ENCODE results near the gene RASA3. TPM values are rescaled to one million over a fixed set of nuclear protein-coding genes. Genes with fewer than 3 reads are reported as not detected.

The RASA3 gene
- total and polyA plus RNA-seq, 5 donors from 2014 or later, result 93.8 to 265 (median 99.6) TPM

DNA sequence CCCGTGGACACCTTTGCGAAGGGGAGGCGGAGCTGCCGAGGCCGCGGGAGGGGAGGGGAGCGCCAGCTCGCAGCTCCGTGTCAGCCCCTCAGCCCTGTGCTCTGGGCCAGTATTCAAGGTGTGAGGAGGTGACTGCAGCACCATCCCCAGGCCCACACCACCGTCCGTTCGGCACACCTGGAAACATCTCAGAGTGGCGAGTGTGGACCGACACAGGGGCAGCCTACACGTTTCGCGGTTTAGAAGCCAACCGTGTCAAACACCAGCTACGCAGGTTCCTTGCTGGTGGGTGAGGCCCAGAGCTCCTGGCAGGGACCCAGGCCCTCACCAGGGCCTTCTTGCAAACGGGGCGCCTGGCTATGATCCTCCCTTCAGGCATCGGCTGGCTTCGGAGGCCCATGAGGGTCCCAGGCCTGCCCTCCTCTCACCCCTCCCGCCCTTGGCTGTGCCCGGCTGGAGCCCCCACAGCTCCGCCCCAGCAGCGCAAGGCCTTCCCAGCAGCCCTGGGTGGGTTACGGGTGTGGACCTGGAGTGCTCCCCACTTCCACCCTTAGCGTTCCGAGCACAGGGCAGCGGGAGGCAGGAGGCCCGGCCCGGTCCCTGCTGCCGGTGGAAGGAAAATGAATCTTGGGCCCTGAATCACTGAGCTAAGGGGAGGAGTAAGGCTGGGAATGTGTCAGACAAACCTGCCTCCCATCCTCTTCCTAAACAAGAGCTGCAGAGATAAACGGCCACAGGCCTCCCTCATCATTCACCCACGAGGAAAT, 159.8 kb downstream of the RASA3 start:
- Mint-ChIP-seq H3K27ac (no peak overlapping the region), H3K4me1 (peaks cover 0 to 4% (median 1%) of the 10 kb centered on the region in 4 donors), H3K36me3 (peaks cover 5% of the 10 kb centered on the region), H3K4me3 (peak overlapping the region in 3 of 4 donors; percentile 32 to 63 (median 48)), H3K9me3 (peaks cover 0 to 5% (median 0%) of the 10 kb centered on the region in 7 donors), H3K27me3 (no peaks in the 10 kb centered on the region)
- Histone ChIP-seq H3K27ac (ENCODE audit: insufficient read depth, low read length, poor library complexity, severe bottlenecking) (no peak overlapping the region), H3K4me3 (ENCODE audit: low read depth, low read length) (no peak overlapping the region), H3K9me3 (ENCODE audit: control insufficient read depth in 2 of 2, low read length in 2 of 2) (no peaks in the 10 kb centered on the region), H3K27me3 (ENCODE audit: control insufficient read depth, insufficient read depth, low read length) (no peaks in the 10 kb centered on the region), H3K4me1 (ENCODE audit: control insufficient read depth, insufficient read depth, low read length, poor library complexity, severe bottlenecking) (no peaks in the 10 kb centered on the region), H3K36me3 (ENCODE audit: control insufficient read depth, insufficient read depth, low read length) (peaks cover 33% of the 10 kb centered on the region)
- DNase-seq, result no peak
- no peak for ATAC-seq (ENCODE audit: low read depth in 2 of 2)

DNA sequence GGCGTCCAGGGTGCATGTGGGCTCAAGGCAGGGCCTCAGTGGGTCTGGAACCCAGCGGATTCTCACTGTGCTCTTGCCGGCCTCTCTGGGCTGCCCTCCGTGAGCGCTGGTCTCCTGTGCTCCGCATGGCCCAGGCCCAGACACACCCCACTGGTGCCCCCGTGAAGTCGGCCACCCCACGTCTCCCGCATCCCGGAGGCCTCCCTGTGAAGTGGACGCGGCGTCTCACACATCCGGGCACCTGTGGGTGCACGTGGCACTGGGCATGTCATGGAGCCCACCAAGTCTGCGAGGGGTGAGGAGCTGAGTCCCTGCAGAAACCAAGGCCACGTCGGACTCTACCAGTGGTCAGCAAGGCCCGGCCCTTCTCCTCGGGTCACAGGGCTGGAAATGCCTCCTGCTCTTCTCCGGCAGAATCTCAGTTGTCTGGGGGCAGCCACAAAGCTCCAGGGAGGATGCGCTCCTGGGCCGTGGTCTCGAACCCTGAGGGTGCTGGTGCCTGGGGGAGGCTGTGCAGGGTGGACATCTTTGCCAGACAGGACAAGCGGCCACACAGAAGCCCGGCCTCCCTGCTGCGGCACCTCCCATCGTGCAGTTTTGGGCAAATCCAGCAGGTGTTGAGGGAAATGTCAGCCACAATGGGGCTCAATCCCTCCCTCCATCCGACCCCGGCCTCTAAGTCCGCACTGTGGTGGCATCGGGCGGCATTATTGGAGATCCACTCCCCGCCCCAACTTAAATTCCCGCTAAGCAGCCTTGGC, 160.8 kb downstream of the RASA3 start:
- no peaks in the 10 kb centered on the region for H3K9me3 ChIP-seq (ENCODE audit: control insufficient read depth in 2 of 2, low read length in 2 of 2)
- Mint-ChIP-seq H3K9me3 (peaks cover 0 to 3% (median 0%) of the 10 kb centered on the region in 7 donors), H3K4me1 (peaks cover 0 to 4% (median 1%) of the 10 kb centered on the region in 4 donors), H3K27ac (no peak overlapping the region), H3K4me3 (peak overlapping the region in 1 of 4 donors; percentile 48), H3K27me3 (no peaks in the 10 kb centered on the region), H3K36me3 (peaks cover 4% of the 10 kb centered on the region)
- H3K27me3 ChIP-seq (ENCODE audit: control insufficient read depth, insufficient read depth, low read length), result no peaks in the 10 kb centered on the region
- DNase-seq, result no peak
- H3K27ac ChIP-seq (ENCODE audit: insufficient read depth, low read length, poor library complexity, severe bottlenecking), result no peak overlapping the region
- H3K4me1 ChIP-seq (ENCODE audit: control insufficient read depth, insufficient read depth, low read length, poor library complexity, severe bottlenecking), result no peaks in the 10 kb centered on the region
- peaks cover 23% of the 10 kb centered on the region for H3K36me3 ChIP-seq (ENCODE audit: control insufficient read depth, insufficient read depth, low read length)
- ATAC-seq (ENCODE audit: low read depth in 2 of 2), result no peak
- no peak overlapping the region for H3K4me3 ChIP-seq (ENCODE audit: low read depth, low read length)

DNA sequence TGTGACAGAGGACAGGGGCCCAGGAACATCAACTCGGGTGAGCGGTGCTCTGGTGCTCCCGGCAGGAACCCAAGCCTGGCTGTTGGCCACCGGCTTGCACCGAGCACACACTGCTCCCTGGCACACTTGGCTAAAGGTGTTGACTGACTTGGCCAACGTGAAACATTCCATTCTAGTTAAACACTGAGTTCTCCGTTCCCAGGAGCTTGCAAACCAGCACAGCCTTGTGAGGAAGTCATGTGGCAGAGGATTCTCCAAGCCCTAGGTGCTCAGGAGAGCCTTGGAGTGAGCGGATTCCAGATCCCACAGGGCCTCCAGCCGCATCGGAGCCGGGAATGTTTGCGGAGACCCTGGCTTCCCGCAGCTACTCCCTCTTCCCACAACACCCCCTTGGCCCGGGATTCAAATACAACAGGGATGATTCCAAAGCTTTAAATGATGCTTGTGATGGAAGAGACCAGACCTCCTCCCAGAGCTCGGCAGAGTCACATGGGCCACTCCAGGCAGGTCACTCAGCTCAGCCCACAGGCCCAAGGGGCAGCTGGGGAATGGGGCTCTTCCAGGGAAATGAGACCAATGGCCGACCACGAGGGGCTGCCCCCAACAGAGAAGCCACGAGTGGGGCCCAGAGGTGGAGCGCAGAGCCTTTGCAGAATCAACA, 161.5 kb downstream of the RASA3 start:
- Mint-ChIP-seq H3K27ac (peak overlapping the region in 1 of 3 donors; percentile 9), H3K27me3 (no peaks in the 10 kb centered on the region), H3K9me3 (peaks cover 0 to 3% (median 0%) of the 10 kb centered on the region in 7 donors), H3K4me3 (peak overlapping the region in 2 of 4 donors; percentile 29 to 50), H3K36me3 (peaks cover 4% of the 10 kb centered on the region), H3K4me1 (peaks cover 0 to 4% (median 1%) of the 10 kb centered on the region in 4 donors)
- no peak for ATAC-seq (ENCODE audit: low read depth in 2 of 2)
- Histone ChIP-seq H3K27me3 (ENCODE audit: control insufficient read depth, insufficient read depth, low read length) (no peaks in the 10 kb centered on the region), H3K4me1 (ENCODE audit: control insufficient read depth, insufficient read depth, low read length, poor library complexity, severe bottlenecking) (no peaks in the 10 kb centered on the region), H3K27ac (ENCODE audit: insufficient read depth, low read length, poor library complexity, severe bottlenecking) (no peak overlapping the region), H3K36me3 (ENCODE audit: control insufficient read depth, insufficient read depth, low read length) (peaks cover 20% of the 10 kb centered on the region), H3K9me3 (ENCODE audit: control insufficient read depth in 2 of 2, low read length in 2 of 2) (no peaks in the 10 kb centered on the region), H3K4me3 (ENCODE audit: low read depth, low read length) (no peak overlapping the region)
- DNase-seq, result no peak

DNA sequence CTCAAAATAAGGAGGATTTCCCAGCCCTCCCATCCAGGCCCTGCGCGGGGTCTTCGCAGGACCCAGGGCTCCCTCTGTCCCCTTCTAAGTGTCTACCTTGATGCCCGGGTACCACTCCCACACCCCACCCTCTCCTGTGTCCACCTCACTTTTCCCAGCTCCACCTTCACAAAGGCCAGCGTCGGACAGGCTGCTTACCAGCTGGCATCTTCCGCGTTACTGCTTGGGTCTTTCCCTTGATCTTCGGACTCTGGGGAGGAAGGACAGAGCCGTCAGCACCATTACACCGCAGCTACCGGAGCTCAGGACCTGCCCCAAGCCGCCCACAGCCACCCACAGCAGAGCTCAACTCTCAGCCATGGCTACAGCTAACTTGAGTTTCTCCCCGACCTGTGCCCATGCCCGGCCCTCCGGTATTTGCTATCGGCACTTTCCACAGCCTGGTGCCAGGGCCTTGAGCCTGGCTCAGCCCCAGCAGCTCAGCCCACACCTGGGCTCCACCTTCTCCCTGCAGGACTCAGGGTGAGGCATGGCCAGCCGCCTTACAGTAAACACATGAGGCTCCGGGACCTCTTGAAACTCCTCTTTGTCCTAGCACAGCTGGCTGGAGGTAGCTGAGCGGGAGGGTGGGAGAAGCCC, 162.3 kb downstream of the RASA3 start:
- no peak overlapping the region for H3K27ac ChIP-seq (ENCODE audit: insufficient read depth, low read length, poor library complexity, severe bottlenecking)
- peaks cover 4% of the 10 kb centered on the region for H3K36me3 Mint-ChIP-seq
- H3K4me1 ChIP-seq (ENCODE audit: control insufficient read depth, insufficient read depth, low read length, poor library complexity, severe bottlenecking), result no peaks in the 10 kb centered on the region
- H3K9me3 Mint-ChIP-seq, result peaks cover 0 to 3% (median 0%) of the 10 kb centered on the region in 7 donors
- peaks cover 0 to 3% (median 1%) of the 10 kb centered on the region in 4 donors for H3K4me1 Mint-ChIP-seq
- H3K36me3 ChIP-seq (ENCODE audit: control insufficient read depth, insufficient read depth, low read length), result peaks cover 13% of the 10 kb centered on the region
- H3K4me3 Mint-ChIP-seq, result no peak overlapping the region
- no peak overlapping the region for H3K27ac Mint-ChIP-seq
- no peaks in the 10 kb centered on the region for H3K9me3 ChIP-seq (ENCODE audit: control insufficient read depth in 2 of 2, low read length in 2 of 2)
- no peak overlapping the region for H3K4me3 ChIP-seq (ENCODE audit: low read depth, low read length)
- ATAC-seq (ENCODE audit: low read depth in 2 of 2) (no peak), DNase-seq (no peak)
- no peaks in the 10 kb centered on the region for H3K27me3 Mint-ChIP-seq
- H3K27me3 ChIP-seq (ENCODE audit: control insufficient read depth, insufficient read depth, low read length), result no peaks in the 10 kb centered on the region

DNA sequence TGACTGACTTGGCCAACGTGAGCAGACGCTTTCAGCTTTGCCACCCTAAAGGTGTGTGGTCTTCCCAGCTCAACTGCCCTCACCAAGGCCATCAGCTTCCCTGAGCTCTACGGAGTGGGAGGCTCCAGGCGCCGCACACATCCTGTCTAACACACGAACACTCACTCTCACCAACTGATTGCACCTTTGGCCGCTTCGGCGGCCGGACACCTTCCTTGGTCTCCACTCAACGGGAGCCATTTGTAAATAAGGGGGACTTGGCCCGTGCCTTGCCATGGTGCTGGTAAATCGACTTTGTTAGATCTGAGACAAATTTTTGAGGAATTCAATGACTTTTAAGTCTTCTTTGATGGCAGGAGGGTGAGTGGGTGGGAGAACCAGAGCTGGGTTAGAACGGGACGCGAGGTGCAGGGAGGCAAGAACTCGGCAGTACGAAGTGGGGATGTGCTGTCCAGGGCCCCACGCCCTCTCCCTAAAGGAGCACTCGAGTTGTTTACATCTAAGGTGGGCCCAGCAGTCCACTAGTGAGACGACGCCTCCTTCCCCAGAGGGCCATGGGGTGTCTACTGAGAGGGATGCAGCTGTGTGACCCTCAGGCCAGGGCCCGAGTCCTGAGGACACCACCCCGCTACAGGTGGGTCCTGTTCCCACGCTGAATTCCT, 163.0 kb downstream of the RASA3 start:
- DNase-seq (no peak), ATAC-seq (ENCODE audit: low read depth in 2 of 2) (no peak)
- Histone ChIP-seq H3K4me3 (ENCODE audit: low read depth, low read length) (no peak overlapping the region), H3K4me1 (ENCODE audit: control insufficient read depth, insufficient read depth, low read length, poor library complexity, severe bottlenecking) (no peaks in the 10 kb centered on the region), H3K9me3 (ENCODE audit: control insufficient read depth in 2 of 2, low read length in 2 of 2) (no peaks in the 10 kb centered on the region), H3K36me3 (ENCODE audit: control insufficient read depth, insufficient read depth, low read length) (peaks cover 7% of the 10 kb centered on the region), H3K27ac (ENCODE audit: insufficient read depth, low read length, poor library complexity, severe bottlenecking) (no peak overlapping the region), H3K27me3 (ENCODE audit: control insufficient read depth, insufficient read depth, low read length) (no peaks in the 10 kb centered on the region)
- Mint-ChIP-seq H3K36me3 (peaks cover 4% of the 10 kb centered on the region), H3K4me1 (peaks cover 0 to 3% (median 1%) of the 10 kb centered on the region in 4 donors), H3K9me3 (peaks cover 0 to 3% (median 0%) of the 10 kb centered on the region in 7 donors), H3K4me3 (no peak overlapping the region), H3K27ac (no peak overlapping the region), H3K27me3 (no peaks in the 10 kb centered on the region)

DNA sequence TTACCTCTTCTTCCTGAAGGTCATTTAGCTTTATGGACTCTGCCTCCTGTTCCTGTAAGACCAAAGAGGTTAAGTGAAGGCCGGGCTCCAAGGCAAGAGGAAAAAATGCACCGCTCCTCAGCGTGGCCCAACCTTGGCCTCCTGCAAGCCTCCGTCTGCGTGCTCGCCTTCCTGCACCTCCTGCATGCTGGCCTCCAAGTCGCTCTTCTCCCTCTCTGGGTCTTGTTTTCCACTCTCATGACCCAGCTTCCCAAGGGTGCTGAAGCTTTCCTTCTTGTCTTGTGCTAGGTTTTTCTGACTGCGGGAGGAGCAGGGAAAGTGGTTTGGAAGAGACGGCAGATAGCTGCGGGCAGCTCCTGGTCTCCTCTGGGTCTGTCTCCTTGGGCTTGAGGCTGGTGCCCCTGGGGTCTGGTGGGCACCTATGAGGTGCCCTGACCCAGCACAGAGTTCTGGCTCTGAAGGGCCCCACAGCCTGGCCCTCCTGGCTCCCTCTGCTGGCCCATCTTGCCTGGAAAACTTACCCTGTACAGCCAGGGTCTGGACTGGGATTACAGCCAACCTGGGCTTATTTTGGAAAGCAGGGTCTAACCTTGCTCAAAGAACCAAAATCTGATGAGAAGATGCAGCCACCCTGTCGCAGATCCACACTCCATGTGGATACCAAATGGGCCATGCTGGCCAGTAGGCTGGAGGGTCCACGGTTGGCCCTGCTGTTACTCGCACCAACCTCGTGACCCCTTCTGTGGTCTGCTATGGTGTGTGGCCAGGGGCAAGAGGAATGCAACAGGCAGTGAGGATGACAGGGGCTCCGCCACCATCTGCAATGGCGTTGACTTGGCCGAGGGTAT, 163.7 kb downstream of the RASA3 start:
- no peaks in the 10 kb centered on the region for H3K27me3 ChIP-seq (ENCODE audit: control insufficient read depth, insufficient read depth, low read length)
- no peak overlapping the region for H3K27ac ChIP-seq (ENCODE audit: insufficient read depth, low read length, poor library complexity, severe bottlenecking)
- no peaks in the 10 kb centered on the region for H3K27me3 Mint-ChIP-seq
- no peaks in the 10 kb centered on the region for H3K4me1 ChIP-seq (ENCODE audit: control insufficient read depth, insufficient read depth, low read length, poor library complexity, severe bottlenecking)
- H3K27ac Mint-ChIP-seq, result peak overlapping the region in 1 of 3 donors; percentile 69
- no peaks in the 10 kb centered on the region for H3K9me3 ChIP-seq (ENCODE audit: control insufficient read depth in 2 of 2, low read length in 2 of 2)
- no peak overlapping the region for H3K4me3 ChIP-seq (ENCODE audit: low read depth, low read length)
- H3K36me3 Mint-ChIP-seq, result peaks cover 4% of the 10 kb centered on the region
- peaks cover 5% of the 10 kb centered on the region for H3K36me3 ChIP-seq (ENCODE audit: control insufficient read depth, insufficient read depth, low read length)
- DNase-seq (no peak), ATAC-seq (ENCODE audit: low read depth in 2 of 2) (no peak)
- H3K4me1 Mint-ChIP-seq, result peaks cover 0 to 3% (median 1%) of the 10 kb centered on the region in 4 donors
- H3K9me3 Mint-ChIP-seq, result peaks cover 0 to 3% (median 0%) of the 10 kb centered on the region in 7 donors
- H3K4me3 Mint-ChIP-seq, result peak overlapping the region in 1 of 4 donors; percentile 22

Data from CD4-positive, CD25-positive, alpha-beta regulatory T cell (primary cell).